ENCODE data around the gene TAF1B.
A peak's percentile ranks its signal among the peaks of the same experiment; 100 is the strongest.

The TAF1B gene

DNA sequence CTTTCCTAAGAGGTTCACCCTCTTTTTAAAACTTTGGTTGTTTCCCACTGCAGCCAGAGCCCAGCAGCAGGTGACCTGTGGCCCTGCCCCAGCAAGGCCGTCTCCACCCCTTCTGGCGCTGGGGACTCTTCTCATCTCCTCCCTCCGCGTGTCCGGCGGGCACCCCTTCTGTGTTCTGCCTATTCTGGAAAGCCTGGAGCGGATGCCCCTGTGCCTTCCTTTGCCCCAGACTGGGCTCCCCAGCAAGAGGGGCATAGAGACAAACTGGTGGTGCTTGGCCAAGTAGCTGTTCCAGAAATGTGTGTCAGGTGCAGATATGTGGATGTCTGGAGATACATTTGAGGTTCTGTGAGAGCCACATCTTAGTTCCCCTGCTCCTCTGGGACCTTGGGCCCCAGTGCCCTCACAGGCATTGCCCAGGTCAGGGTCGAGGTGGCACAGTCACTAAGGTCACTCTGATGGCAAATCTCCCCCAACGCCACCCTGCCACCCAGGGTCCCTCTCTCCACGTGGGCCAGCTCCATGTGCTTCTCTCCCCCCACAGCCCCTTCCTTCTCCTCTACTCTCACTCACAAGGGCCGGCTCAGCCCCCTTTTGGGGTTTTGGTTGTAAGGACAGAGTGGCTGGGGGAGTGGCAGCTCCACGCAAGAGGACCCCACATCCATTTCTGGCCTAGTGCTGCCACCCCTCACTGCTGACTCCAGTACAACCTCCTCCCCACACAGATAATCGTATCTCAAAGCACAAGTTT, 35.5 kb upstream of the TAF1B start:
- DNase-seq (ENCODE audit: low read depth in 2 of 2, low spot score in 1 of 2), result no peak

GRCh38 chr2:9808334-9809063, 34.8 kb upstream of the TAF1B start:
- no peak for DNase-seq (ENCODE audit: low read depth in 2 of 2, low spot score in 1 of 2)

- no peak for DNase-seq (ENCODE audit: low read depth in 2 of 2, low spot score in 1 of 2)
These were observed 34.3 kb upstream of the TAF1B start for GRCh38 chr2:9809064-9809356.

DNA sequence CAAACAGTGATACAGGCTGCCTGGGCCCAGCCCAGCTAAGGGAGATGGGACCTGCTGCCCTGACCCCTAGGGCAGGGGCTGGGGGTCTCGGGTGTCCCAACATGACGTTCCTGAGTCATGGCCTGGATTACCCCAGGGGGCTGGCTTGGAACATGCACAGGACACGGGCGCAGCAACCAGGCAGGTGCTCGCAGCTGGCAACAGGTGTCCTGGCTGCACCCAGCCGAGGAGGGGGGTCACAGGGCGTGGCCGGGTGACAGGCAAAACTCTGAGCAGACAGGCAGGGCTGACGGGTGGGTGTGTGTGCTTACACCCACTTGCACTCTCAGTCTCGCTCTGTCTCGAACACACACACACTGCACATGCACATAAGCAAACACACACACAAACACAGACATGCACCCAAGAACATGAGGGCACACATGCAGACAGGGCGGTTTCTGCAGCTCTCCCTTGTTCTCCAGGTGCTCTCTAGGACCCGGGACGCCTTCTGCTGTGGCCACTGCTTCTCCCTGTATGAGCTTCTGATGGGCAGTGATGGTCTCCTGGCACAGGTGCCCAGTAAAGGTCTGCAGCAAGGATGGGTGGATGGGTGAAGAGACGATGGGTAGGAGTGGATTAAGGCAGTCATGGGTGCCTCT, 33.7 kb upstream of the TAF1B start:
- no peak for DNase-seq (ENCODE audit: low read depth in 2 of 2, low spot score in 1 of 2)

GRCh38 chr2:9811216-9811615, 32.1 kb upstream of the TAF1B start:
- no peak for DNase-seq (ENCODE audit: low read depth in 2 of 2, low spot score in 1 of 2)

- no peak for DNase-seq (ENCODE audit: low read depth in 2 of 2, low spot score in 1 of 2)
These were observed 31.4 kb upstream of the TAF1B start for GRCh38 chr2:9811679-9812511.

DNA sequence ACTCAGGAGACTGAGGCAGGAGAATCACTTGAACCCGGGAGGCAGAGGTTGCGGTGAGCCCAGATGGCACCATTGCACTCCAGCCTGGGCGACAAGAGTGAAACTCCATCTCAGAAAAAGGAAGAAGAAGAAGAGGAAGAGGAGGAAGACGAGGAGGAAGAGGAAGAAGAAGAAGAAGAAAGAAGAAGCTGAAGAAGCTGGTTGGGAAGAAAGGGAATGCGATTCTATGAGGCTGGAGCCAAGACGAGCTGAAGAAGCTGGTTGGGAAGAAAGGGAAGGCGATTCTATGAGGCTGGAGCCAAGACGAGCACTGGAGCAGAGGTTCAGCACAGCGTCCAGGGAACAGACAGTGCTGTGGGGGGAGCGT, 30.3 kb upstream of the TAF1B start:
- no peak for DNase-seq (ENCODE audit: low read depth in 2 of 2, low spot score in 1 of 2)

- DNase-seq (ENCODE audit: low read depth in 2 of 2, low spot score in 1 of 2), result peak; percentile 44 to 45
These were observed 29.8 kb upstream of the TAF1B start for GRCh38 chr2:9813312-9814128.

DNA sequence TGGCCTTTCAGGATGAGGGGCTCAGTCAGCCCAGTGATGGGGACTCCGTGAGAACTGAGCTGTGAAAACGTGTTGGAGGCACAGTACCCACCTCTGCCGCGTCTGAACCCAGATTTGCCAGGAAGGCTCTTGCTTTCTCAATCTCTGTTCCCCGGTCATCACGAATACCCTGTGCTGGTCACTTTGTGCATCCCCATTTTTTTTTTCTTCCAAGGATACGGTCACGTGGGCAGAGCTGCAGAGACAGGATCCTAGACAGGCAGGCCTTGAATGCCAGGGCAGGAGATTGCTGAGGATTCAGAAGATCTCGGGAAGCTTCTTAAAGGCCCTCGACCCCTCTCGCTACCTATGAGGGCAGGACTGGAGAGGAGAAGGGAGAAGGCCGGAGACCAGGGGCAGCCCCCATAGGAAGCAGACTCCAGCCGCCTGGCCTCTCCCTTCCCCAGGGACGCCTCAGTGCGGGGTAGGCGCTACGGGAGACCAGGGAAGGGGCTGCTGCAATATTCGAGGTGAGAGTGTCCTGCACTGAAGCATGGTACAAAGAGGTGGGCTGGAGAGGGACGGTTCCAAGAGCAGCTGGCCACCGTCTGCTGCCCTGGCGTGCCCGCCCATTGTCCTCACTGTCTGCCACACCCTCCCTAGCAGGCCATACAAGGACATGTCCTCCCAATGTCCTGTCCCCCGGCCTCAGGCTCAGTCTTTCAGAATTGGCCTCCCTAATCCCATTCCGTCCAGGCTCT, 29.0 kb upstream of the TAF1B start:
- DNase-seq (ENCODE audit: low read depth in 2 of 2, low spot score in 1 of 2), result no peak

DNA sequence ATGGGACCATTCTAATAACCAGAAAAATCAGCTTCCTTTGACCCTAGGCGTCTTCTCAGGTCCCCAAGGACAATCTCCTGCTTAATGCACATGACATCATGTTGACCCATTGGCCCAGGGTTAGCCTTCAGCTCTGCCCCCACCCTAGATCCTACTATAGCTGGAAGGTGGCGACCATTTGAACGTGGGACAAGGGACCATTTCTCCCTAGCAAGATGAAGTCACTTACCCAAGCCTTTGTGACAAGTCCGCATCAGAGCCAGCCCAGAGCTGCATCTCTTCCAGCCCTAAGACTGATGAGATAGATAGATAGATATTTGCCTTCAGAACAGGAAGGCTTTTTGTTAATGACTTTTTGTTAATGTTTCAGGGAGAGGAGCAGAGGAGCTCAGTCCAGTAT, 28.2 kb upstream of the TAF1B start:
- DNase-seq (ENCODE audit: low read depth in 2 of 2, low spot score in 1 of 2), result no peak

DNA sequence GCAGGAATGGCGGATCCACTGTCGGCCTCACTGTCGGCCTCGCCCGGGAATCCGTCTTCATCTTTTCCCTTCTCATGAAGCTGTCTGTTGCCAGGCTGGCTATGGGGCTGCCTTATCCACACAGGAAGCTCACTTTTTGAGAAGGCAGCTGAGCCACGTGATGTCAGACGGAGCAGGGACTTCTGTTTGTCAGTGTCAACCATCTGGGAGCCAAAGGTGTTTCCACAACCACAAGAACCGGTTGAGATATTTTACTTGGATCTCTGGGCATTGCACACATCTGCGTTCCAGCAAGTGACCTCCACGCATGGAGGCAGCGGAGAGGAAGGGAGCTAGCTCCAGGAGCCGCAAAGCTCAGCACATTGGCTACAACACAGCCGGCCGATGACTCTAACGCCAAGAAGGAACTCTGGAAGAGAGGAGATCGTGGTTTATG, 27.4 kb upstream of the TAF1B start:
- no peak for DNase-seq (ENCODE audit: low read depth in 2 of 2, low spot score in 1 of 2)

DNA sequence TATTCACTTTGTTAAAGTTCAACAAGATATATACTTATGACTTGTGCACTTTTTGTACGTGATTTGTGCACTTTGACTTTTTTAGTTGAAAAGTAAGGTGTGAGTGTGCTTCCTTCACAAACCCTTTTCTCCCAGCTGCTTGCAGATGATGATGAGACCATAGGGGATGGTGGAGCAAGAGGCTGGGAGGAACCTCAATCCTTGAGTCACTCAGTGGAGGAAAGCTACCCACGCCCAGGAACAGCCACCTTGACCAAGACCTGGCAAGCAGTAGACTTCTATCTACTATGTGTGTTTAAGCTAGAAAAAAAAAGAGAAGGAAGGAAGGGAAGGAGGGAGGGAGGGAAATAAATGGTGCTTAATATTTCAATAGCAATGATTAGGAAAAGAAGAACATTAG, 25.2 kb upstream of the TAF1B start:
- no peak for DNase-seq (ENCODE audit: low read depth in 2 of 2, low spot score in 1 of 2)

DNA sequence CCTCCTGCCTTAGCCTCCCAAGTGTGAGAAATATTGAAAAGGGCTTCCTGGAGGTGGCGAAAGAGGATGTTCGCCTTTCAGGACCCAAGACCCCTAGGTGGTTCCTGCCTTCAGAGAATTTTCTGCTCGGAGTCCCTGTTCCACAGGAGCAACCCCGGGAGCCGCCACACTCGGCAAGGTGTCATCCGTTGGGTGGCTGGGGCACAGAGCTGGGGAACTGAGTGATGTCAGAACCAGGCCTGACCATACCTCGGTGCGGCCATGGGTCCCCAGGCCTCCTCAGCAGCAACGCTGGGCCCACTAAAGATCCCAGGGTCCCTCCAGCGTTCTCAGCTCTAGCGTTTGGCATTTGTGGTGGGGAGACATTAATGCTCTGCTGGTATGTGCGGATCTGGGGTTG, 23.7 kb upstream of the TAF1B start:
- DNase-seq (ENCODE audit: low read depth in 2 of 2, low spot score in 1 of 2), result no peak

DNA sequence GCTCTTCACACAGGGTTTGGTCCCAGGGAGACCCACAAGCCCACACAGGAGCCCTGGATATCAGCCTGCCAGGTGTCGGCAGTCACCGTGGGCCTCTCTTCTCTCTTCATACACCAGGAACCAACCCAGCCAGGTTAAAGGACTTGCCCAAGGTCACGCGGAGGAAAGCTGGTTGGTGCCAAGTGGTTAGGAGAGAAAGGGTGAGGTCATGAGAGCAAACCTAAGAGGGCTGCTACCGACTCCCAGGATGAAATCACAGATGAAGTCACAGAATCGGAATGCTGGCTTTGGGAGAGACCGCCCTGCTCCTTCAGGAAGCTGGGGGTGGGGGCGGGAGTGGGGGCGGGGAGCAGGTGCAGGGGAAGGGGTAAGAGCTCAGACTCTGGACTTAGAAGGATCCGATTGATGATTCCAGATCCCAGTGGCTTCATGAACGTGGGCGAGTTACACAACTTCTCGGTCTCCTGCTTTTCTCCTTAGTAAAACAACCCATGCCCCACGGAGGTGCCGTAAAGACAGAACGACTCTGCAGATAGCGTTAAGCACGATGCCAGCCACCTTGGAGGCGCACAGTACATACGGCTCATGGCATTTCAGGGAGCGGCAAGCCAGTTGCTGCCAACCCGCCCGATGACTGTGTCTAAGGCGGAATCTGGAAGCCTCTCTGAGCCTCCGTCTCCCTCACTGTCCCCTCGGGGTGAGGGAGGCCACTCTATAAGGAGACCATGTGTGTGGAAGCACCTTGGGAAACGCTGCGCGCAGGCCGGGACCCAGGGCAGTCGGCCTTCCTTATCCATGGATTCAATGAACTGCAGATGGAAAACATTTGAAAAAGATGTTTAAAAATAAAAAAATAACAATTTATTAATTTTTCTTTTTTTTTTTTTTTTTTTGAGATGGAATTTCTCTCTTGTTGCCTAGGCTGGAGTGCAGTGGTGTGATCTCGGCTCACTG, 23.0 kb upstream of the TAF1B start:
- DNase-seq (ENCODE audit: low read depth in 2 of 2, low spot score in 1 of 2), result no peak

- DNase-seq (ENCODE audit: low read depth in 2 of 2, low spot score in 1 of 2), result no peak
These were observed 21.3 kb upstream of the TAF1B start for GRCh38 chr2:9821805-9822445.

DNA sequence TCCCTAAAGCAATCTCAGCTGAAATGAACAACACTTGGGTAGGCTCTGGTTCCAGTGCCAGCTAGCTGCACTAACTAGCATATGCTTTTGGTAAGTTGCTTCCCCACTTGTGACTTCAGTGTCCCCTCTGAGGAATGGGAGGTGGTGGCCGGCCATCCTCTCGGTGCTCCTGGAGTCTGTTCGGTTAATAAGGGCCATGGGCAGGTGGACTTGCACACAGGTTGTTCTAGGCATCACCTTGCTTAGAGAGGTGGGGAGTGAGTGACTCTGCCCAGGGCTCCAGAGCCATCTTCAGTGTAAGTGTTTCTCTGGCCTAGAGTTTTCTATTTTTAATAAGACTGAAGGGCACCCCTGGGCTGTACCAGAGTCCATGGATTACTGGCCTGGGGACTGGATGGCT, 18.8 kb upstream of the TAF1B start:
- DNase-seq (ENCODE audit: low read depth in 2 of 2, low spot score in 1 of 2), result no peak

DNA sequence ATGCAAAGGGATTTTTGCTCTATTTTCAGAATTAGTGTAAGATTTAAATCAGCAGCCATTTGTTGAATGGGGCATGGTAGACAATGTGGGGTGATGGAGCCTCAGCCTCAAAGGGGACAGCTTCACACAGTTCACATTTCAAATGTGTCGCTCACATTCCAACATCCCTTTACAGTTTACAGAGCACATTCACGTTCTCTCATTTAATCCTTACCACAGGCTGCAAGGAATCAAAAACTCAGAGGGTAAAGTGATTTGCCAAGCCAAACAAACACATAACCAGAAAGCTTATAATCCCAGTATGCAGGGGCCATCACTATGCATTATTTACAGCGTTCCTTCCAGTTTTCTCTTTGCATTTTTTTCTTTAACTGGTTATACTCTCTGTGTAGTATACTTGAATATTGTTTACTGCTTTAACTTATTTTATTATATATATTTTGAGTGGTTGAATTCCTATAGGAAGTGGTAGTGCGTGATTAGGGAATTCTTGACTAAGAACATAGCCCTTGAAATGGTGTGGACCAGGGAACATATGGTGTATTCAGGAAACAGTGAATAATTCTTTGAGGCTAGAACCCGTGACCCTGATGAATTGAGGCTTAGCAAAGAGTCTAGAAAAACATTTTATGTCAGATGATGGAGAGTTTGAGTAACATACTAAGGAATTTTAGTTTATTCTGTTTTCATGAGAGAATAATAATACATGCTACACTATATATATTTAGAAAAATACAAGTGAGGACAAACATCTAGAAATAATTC, 18.1 kb upstream of the TAF1B start:
- DNase-seq (ENCODE audit: low read depth in 2 of 2, low spot score in 1 of 2), result no peak

DNA sequence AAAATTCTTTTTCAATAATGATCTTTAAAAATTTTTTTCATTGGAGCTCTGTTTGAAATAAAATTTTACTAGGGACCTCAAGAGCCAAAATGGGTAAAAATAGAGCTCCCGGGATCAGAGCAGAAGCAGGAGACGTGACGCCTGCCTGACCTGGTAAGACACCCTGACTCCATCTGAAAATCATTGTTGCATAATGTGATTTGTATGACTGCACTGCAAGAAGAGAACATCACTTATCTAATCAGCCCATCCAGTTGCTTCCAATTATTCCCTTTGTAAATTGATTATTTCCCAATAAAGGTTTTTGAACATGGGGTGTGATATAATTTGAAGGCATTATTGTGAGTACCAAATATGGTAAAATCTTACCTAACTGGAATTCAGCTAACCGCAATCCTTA, 17.1 kb upstream of the TAF1B start:
- no peak for DNase-seq (ENCODE audit: low read depth in 2 of 2, low spot score in 1 of 2)

Measured in stimulated activated CD8-positive, alpha-beta memory T cell treated with anti-CD3 and anti-CD28 coated beads, Interleukin-4, amount 100 ng/mL, for 4 hours (primary cell).